ENCODE results near the gene PTPRG.

Gene PTPRG

GRCh38 chr3:62143843-62144450 lies 582.6 kb downstream of the PTPRG start:
- no peak for DNase-seq (ENCODE audit: low spot score in 2 of 2)
- Mint-ChIP-seq H3K27ac (no peak overlapping the region), H3K4me3 (no peak overlapping the region), H3K27me3 (no peaks in the 10 kb centered on the region), H3K4me1 (no peaks in the 10 kb centered on the region), H3K9me3 (no peaks in the 10 kb centered on the region), H3K36me3 (no peaks in the 10 kb centered on the region)
- no peak for ATAC-seq (ENCODE audit: low read depth)

- Mint-ChIP-seq H3K36me3 (no peaks in the 10 kb centered on the region), H3K9me3 (peaks cover under 1% of the 10 kb centered on the region), H3K4me3 (no peak overlapping the region), H3K27ac (no peak overlapping the region), H3K27me3 (peaks cover under 1% of the 10 kb centered on the region), H3K4me1 (no peaks in the 10 kb centered on the region)
- ATAC-seq (ENCODE audit: low read depth) = no peak
- no peak for DNase-seq (ENCODE audit: low spot score in 2 of 2)
Observed at GRCh38 chr3:62144482-62144881, 583.1 kb downstream of the PTPRG start.

GRCh38 chr3:62145086-62145757 lies 583.9 kb downstream of the PTPRG start:
- DNase-seq (ENCODE audit: low spot score in 2 of 2) = no peak
- no peak for ATAC-seq (ENCODE audit: low read depth)
- Mint-ChIP-seq H3K36me3 (peaks cover 3% of the 10 kb centered on the region), H3K27me3 (peaks cover 2% of the 10 kb centered on the region), H3K9me3 (peaks cover 2% of the 10 kb centered on the region), H3K4me1 (no peaks in the 10 kb centered on the region), H3K4me3 (no peak overlapping the region), H3K27ac (no peak overlapping the region)

GRCh38 chr3:62149539-62149938 lies 588.2 kb downstream of the PTPRG start:
- Mint-ChIP-seq H3K27me3 (peaks cover 2% of the 10 kb centered on the region), H3K4me3 (no peak overlapping the region), H3K27ac (no peak overlapping the region), H3K4me1 (no peaks in the 10 kb centered on the region), H3K36me3 (peaks cover 3% of the 10 kb centered on the region), H3K9me3 (peaks cover 2% of the 10 kb centered on the region)
- ATAC-seq (ENCODE audit: low read depth) (no peak), DNase-seq (ENCODE audit: low spot score in 2 of 2) (no peak)

- Mint-ChIP-seq H3K4me3 (no peak overlapping the region), H3K27me3 (peaks cover 2% of the 10 kb centered on the region), H3K4me1 (no peaks in the 10 kb centered on the region), H3K9me3 (peaks cover 2% of the 10 kb centered on the region), H3K27ac (no peak overlapping the region), H3K36me3 (peaks cover 3% of the 10 kb centered on the region)
- DNase-seq (ENCODE audit: low spot score in 2 of 2) = no peak
- no peak for ATAC-seq (ENCODE audit: low read depth)
Observed at GRCh38 chr3:62149962-62150361, 588.6 kb downstream of the PTPRG start.

DNA sequence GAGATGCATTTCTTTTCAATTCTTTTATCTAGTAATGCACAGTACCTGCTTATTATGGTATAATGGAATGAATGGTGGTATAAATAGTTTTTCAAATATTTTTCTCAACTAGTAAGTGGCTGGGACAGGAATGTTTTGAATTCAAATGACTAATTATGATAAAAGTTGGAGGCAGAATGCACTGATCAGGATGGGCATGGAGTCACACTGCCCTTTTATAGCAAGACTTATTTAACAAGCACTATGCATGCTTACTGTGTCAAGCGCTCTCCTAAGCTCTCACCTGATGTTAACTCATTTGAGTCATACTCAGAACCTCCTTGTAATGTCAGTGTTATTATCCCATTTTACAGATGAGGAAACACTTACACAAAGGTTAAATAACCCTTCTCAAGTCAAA lies 590.2 kb downstream of the PTPRG start:
- Mint-ChIP-seq H3K27ac (no peak overlapping the region), H3K4me3 (no peak overlapping the region), H3K27me3 (peaks cover 2% of the 10 kb centered on the region), H3K9me3 (peaks cover 2% of the 10 kb centered on the region), H3K36me3 (peaks cover 3% of the 10 kb centered on the region), H3K4me1 (no peaks in the 10 kb centered on the region)
- DNase-seq (ENCODE audit: low spot score in 2 of 2) = no peak
- ATAC-seq (ENCODE audit: low read depth) = no peak

- no peak for ATAC-seq (ENCODE audit: low read depth)
- H3K4me3 Mint-ChIP-seq = no peak overlapping the region
- H3K9me3 Mint-ChIP-seq = peaks cover 2% of the 10 kb centered on the region
- no peak overlapping the region for H3K27ac Mint-ChIP-seq
- peaks cover 2% of the 10 kb centered on the region for H3K27me3 Mint-ChIP-seq
- peaks cover 6% of the 10 kb centered on the region for H3K36me3 Mint-ChIP-seq
- H3K4me1 Mint-ChIP-seq = no peaks in the 10 kb centered on the region
- DNase-seq (ENCODE audit: low spot score in 2 of 2) = no peak
Observed at GRCh38 chr3:62153231-62153630, 591.9 kb downstream of the PTPRG start.

DNA sequence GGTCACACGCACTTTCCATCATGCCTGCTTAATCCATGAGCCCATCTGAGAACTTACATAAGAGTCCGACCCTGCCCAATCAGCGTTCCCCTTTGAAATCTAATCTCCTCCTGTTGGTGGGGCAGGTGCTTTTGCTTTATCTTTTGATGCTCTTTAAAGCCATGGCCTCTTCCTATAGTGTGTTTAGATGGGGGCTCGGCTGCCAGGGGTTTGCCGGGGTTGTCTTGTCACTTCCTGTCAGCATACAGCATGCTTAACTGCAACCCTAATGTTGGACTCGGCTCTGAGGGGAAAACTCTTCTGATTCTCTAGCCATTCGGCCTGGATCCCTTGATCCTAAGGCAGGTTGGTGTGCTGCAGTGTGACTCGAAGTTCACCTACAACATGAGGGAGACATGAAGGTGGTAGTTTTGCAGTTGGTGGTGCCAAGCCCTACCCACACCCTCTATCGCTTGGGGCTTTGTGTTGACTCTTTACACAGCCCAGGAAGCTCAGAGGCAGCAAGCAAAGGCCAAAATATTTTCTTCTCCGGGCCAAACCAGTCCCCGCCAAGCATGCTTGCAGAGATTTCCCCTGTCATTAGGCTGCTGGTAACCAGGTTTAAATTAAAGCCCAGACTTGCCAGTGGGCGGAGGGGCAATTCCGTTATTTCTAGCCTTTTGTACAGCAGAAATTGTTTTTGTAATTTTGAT lies 593.2 kb downstream of the PTPRG start:
- H3K27me3 Mint-ChIP-seq = no peaks in the 10 kb centered on the region
- peaks cover under 1% of the 10 kb centered on the region for H3K9me3 Mint-ChIP-seq
- H3K27ac Mint-ChIP-seq = no peak overlapping the region
- H3K4me3 Mint-ChIP-seq = no peak overlapping the region
- ATAC-seq (ENCODE audit: low read depth) (no peak), DNase-seq (ENCODE audit: low spot score in 2 of 2) (no peak)
- H3K36me3 Mint-ChIP-seq = peaks cover 6% of the 10 kb centered on the region
- no peaks in the 10 kb centered on the region for H3K4me1 Mint-ChIP-seq

GRCh38 chr3:62159056-62159708 lies 597.8 kb downstream of the PTPRG start:
- H3K9me3 Mint-ChIP-seq = no peaks in the 10 kb centered on the region
- H3K4me3 Mint-ChIP-seq = no peak overlapping the region

GRCh38 chr3:62159709-62160092 lies 598.3 kb downstream of the PTPRG start:
- H3K27ac Mint-ChIP-seq = no peak overlapping the region

More at GRCh38 chr3:62159056-62159708, 597.8 kb downstream of the PTPRG start:
- H3K27ac Mint-ChIP-seq = no peak overlapping the region
- H3K27me3 Mint-ChIP-seq = no peaks in the 10 kb centered on the region
- no peaks in the 10 kb centered on the region for H3K4me1 Mint-ChIP-seq
- ATAC-seq (ENCODE audit: low read depth) (no peak), DNase-seq (ENCODE audit: low spot score in 2 of 2) (no peak)
- H3K36me3 Mint-ChIP-seq = peaks cover 7% of the 10 kb centered on the region

DNA sequence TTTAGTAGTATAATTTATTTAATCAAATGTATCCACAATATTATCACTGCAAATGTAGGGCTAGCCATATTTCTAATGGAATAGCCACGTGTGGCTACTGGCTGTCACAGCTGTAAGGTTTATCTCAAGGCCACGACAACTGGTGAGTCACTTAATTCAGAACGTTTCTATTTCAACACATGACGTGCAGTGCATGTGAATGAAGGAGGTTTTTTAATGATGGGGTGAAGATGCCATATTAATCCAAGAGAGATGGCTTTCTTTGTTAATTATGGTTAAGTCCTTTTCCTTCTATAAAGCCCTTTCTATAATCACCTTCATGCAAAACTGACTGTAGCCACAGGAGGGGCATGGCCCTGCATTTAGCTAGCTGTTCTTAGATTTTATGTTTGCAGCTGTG lies 600.0 kb downstream of the PTPRG start:
- H3K4me1 Mint-ChIP-seq = no peaks in the 10 kb centered on the region

More at GRCh38 chr3:62159709-62160092, 598.3 kb downstream of the PTPRG start:
- Mint-ChIP-seq H3K36me3 (peaks cover 7% of the 10 kb centered on the region), H3K27me3 (no peaks in the 10 kb centered on the region), H3K4me1 (no peaks in the 10 kb centered on the region), H3K4me3 (no peak overlapping the region), H3K9me3 (no peaks in the 10 kb centered on the region)
- ATAC-seq (ENCODE audit: low read depth) = no peak
- no peak for DNase-seq (ENCODE audit: low spot score in 2 of 2)

DNA sequence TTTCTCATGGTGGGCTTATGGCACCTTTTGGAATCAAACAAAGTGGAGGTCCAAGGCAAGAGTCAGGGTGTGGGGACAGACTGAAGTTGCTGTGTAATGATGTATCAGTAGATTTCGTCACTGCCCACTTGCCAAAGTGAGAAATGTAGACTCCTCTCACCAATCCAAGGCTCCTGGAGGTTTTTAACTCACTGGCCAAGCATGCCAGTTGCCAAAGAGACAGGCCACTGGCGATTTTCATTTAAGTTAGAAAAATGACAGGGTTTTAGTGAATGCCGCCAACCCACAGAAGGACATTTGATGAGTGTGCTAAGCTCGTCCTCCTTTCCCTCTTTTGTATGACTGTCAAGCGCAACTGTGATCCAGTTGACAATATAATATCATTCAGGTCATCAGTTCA lies 602.8 kb downstream of the PTPRG start:
- no peak overlapping the region for H3K4me3 Mint-ChIP-seq
- H3K27me3 Mint-ChIP-seq = no peaks in the 10 kb centered on the region
- no peaks in the 10 kb centered on the region for H3K9me3 Mint-ChIP-seq
- H3K27ac Mint-ChIP-seq = no peak overlapping the region
- no peaks in the 10 kb centered on the region for H3K4me1 Mint-ChIP-seq
- DNase-seq (ENCODE audit: low spot score in 2 of 2) (no peak), ATAC-seq (ENCODE audit: low read depth) (no peak)
- peaks cover 3% of the 10 kb centered on the region for H3K36me3 Mint-ChIP-seq

More for the DNA sequence above, 600.0 kb downstream of the PTPRG start:
- no peak overlapping the region for H3K27ac Mint-ChIP-seq
- ATAC-seq (ENCODE audit: low read depth) (no peak), DNase-seq (ENCODE audit: low spot score in 2 of 2) (no peak)
- H3K9me3 Mint-ChIP-seq = no peaks in the 10 kb centered on the region
- H3K4me3 Mint-ChIP-seq = no peak overlapping the region
- H3K36me3 Mint-ChIP-seq = peaks cover 7% of the 10 kb centered on the region
- H3K27me3 Mint-ChIP-seq = no peaks in the 10 kb centered on the region

GRCh38 chr3:62164746-62165145 lies 603.4 kb downstream of the PTPRG start:
- H3K4me3 Mint-ChIP-seq = no peak overlapping the region
- H3K9me3 Mint-ChIP-seq = no peaks in the 10 kb centered on the region
- no peak overlapping the region for H3K27ac Mint-ChIP-seq
- DNase-seq (ENCODE audit: low spot score in 2 of 2) = no peak
- H3K27me3 Mint-ChIP-seq = no peaks in the 10 kb centered on the region
- H3K4me1 Mint-ChIP-seq = no peaks in the 10 kb centered on the region
- peaks cover 3% of the 10 kb centered on the region for H3K36me3 Mint-ChIP-seq
- no peak for ATAC-seq (ENCODE audit: low read depth)

GRCh38 chr3:62167566-62168262 lies 606.3 kb downstream of the PTPRG start:
- no peak overlapping the region for H3K4me3 Mint-ChIP-seq
- H3K36me3 Mint-ChIP-seq = peaks cover 1% of the 10 kb centered on the region
- no peaks in the 10 kb centered on the region for H3K4me1 Mint-ChIP-seq
- no peaks in the 10 kb centered on the region for H3K9me3 Mint-ChIP-seq
- no peak overlapping the region for H3K27ac Mint-ChIP-seq
- DNase-seq (ENCODE audit: low spot score in 2 of 2) = no peak
- H3K27me3 Mint-ChIP-seq = no peaks in the 10 kb centered on the region
- no peak for ATAC-seq (ENCODE audit: low read depth)
